HG03196 (cell line): ENCODE measurements around the gene ACSM2A.
"Not testable (repeated sequence)": the region's sequence is repeated elsewhere in the genome, so short reads cannot be mapped to it uniquely, and the experiment has no call there.

Experiments used
- ATAC-seq: cut with Tn5 transposase; IDR thresholded peaks from one replicate; pipeline ENCODE4 v1.9.1; 2021; ENCODE audit not compliant: unreplicated experiment

The ACSM2A gene

DNA sequence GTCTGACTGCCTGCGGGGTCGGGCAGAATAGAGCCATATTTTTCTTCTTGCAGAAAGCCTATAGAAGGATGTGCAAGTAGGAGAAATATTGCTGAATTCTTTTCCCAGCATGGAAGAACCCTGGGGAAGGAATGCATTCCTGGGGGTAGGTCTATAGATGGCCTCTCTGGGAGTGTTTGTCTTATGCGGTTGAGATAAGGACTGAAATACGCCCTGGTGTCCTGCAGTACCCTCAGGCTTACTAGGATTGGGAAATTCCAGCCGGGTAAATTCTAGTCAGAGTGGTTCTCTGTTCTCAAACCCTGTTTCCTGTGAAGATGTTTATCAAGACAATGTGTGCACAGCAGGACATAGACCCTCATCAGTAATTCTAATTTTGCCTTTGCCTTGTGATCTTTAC is 2.3 kb downstream of the ACSM2A start:
- ATAC-seq, result not testable (repeated sequence)

DNA sequence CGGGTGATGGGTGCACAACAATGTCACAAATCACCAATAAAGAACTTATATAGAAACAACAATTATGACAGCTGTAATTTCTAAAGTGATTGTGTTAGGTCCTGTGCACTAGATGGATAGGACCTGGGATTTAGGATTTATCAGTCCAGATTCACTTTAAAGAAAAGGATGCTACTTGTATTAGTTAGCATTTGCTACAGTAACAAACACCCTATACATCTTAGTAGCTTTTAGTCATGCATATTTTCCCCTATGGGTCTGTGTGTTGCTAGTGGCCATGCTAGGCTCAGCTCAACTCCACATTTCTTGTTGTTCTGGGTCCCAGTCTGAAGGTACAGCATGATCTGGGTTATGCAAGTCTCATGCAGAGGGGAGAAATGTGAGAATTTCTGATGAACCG is 7.9 kb downstream of the ACSM2A start:
- not testable (repeated sequence) for ATAC-seq

DNA sequence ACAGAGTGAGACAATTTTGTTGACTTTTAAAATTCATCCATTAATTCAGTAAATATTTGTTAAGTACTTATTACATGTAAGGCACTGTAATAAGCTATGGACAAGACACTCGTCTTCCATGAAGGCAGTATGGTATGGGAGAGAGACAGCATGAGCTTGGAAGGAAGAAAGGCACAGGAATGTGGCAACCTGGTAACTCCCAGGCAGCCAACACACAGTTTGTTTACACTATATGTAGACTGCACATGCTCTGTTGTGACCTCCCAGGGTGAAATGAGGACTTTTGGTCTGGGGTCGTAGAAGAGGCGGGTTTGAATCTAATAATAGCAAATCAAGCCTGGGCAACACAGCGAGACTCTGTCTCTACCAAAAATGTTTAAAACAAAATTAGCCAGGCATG is 9.0 kb downstream of the ACSM2A start:
- ATAC-seq, result not testable (repeated sequence)

DNA sequence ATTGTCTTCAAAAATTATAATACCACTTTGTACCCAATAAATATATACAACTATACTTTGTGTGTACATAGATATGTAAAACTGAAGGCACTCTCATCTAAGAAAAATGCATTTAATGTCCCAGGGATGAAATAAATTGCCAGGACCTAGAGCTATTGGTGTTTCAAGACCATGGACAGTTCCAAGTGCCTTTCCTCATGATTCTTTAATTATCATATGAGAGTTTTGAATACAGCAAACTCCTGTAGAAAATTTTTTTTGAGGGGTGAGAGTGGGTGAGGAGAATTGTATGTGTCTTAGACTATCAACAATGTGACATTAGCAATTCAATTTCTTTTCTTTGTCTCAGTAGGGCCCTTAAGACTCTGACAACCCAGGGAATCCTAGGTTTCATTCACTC is 17.6 kb downstream of the ACSM2A start:
- not testable (repeated sequence) for ATAC-seq

DNA sequence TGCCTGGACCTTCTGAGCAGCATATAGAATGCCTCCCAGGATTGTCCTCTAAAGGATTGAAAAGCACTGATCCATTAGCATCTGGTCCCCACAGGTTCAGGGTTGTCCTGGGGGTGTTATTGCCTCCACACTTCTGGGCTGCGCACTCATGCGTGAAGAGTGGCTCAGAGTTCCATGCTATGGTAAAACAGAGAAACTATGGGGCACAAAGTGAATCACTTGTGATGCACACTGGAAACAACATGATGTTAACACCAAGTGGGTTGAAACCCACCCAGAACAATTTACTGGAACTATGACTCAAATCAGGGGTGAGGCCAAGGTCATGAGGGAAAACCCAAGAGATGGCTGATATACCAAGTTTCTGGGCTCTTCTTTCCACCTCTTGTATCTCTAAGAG is 18.6 kb downstream of the ACSM2A start:
- ATAC-seq, result not testable (repeated sequence)

DNA sequence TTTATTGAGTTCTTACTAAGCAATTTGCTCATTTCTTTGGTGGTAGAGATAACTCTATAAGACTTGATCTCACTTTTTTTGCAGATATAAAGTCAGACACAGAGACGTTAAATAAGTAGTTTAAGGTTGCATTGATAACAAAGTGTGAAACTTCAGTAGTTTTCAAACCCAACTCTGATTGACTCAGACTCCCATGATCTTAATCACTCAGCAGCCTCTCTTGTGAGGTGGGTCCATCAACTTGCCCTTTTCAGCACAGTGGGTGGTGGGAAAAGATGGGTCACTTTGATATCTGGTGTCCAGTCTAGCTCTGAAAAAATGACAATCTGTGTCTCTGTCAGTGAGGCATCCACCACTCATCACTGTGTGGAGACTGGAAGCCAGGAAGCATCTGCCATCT is 19.4 kb downstream of the ACSM2A start:
- not testable (repeated sequence) for ATAC-seq

DNA sequence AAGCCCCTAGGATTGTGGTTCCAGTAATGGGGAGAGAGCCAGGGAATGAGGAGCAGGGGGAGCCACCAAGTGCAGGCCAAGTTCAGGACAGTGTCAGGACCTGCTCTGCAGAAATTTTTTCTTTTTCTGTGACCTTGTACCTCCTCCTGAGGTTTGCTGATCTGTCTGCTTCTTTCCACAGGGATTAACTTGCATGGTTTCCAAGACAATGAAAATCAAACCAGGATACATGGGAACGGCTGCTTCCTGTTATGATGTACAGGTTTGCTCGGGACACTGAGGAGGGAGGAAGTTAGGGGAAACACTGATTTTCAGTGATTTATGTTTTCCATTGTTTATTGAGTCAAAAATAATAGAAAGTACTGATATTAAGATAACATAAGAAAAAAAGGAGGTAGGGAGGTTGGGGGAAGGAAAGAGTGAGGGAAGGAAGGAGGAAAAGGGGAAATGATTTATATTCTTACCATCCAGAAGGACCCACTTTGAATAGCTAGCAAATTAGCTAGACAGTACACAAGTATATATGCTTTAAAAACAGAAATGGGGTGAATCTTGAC is 25.9 kb downstream of the ACSM2A start:
- not testable (repeated sequence) for ATAC-seq

DNA sequence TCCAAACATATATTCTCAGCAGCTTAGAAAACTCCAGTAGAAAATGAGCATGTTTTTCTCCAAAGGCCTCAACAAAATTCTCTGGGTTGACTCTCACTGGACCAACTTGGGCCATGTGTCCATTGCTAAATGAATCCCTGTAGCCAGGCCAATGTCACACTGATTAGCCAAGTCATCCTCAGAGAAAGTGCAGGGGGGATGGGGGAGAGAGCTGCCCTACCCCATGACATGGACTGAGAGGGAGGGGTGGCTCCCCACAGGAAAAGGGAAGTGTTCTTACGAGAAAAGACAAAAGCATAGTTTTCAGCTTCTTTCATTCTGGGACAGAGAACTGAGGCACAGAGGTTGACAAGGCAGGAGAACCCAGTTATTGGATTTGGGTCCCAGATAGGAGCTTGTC is 32.7 kb downstream of the ACSM2A start:
- not testable (repeated sequence) for ATAC-seq

DNA sequence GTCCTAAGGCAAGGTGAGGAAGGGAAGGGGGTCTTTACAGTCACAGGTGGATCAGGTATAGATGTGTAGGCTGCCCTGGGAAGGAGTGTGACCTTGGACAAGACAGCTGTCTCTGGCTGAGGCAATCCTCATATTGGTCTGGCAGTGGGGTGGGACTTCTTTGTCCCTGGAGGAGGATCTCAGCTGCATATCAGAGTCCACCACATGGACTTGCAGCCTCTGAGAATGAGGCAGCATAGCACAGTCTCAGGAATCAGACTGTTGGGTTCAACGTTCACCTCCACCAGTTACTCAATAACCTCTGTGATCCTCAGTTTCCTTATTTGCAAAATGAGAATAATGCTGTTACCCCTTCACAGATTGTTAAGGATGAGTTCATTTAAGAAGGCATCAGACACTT is 33.4 kb downstream of the ACSM2A start:
- no peak for ATAC-seq

DNA sequence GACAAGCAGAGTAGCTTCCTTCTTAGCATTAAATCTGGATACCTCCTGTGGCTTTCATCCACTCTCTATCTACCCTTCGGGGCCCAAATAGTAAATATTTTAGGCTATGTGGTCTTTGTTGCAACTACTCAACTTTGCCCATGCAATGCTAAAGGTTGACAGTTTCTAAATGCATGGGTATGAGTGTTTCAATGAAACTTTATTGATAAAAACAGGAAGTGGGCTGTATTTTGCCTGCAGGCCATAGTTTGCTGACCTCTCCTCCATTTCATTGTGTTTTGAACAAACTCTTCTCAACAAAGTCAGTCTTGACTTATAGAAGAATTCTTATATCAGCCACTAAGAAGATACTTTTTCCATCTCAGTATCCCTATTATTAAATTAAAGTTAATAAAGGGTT is 34.1 kb downstream of the ACSM2A start:
- ATAC-seq, result no peak

DNA sequence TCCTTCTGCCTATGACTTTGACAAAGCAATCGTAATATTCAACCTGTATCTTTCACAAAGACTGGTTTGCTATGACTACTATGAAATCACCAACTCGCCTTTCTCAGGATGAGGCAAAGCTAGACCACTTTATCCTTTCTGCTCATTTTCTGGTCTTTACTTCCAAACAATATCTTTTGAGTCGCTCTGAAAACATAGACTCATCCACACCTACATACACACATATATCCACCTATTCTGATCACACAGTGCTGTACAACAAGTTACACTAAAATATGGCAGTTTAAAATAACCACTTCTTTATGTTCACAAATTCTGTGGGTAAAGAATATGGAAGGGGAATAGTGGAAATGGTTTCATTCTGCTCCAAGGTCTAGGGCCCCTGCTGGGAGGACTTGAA is 39.7 kb downstream of the ACSM2A start:
- ATAC-seq, result not testable (repeated sequence)

DNA sequence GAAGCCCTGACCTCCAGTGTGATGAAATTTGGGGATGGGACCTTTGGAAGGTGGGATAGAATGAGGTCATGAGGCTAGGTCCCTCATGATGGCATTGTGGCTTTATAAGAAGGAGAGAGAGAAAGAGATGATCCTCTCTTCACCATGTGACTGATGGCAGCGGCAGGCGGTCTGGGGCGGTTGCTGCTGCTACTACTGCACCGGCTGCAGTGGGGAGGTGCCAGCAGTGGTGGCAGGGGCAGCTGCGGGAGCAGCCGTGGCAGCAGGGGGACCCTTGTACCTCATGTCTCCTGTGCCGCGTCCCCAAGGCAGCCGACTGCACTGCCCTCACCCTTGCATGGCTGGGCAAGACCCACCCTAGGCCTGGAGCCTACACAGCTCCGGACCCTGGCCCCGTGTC is 40.1 kb downstream of the ACSM2A start:
- ATAC-seq, result not testable (repeated sequence)

DNA sequence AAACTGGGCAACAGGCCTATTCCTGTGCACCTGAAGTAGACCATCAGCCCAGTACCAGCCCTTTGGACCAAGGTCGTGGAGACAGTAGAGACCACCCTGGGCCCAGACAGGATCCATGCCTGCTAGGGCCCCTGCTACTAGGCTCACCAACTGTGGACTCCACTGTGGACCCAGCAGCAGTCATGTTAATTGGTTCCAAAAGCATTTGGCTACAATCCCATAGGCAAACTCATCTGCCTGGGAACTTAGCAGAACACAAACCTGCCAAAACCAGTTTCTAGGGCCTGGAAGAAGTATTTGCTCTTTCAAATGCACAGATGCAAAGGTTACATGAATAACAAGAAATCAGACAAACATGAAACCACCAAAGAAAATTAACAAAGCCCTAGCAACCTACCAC is 53.1 kb downstream of the ACSM2A start:
- no peak for ATAC-seq

DNA sequence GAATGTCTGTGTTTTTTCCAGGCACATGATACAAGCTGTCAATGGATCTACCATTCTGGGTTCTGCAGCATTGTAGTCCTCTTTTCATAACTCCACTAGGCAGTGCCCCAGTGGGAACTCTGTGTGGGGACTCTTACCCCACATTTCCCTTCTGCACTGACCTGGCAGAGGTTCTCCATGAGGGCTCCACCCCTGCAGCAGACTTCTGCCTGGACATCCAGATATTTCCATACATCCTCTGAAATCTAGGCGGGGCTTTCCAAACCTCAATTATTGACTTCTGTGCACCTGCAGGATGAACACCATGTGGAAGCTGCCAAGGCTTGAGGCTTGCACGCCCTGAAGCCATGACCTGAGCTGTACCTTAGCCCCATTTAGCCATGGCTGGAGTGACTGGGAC is 56.0 kb downstream of the ACSM2A start:
- no peak for ATAC-seq

DNA sequence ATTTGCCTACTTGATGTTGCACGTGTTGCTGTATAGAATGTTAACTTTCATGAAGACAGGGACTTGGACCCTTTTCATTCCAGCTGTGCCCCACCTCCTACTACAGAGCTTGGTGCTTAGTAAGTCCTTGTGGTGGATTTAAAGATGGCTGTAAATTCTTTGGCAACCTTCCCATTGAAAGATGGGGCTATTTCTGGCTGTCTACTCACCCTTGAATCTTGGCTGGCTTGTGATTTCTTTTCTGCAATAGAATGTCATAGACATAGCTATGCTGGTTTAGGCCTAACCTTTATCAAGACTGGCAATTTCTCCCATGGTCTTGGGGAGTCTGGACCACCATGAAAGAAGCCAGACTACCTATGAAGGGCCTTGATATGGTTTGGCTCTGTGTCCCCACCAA is 59.0 kb downstream of the ACSM2A start:
- no peak for ATAC-seq

DNA sequence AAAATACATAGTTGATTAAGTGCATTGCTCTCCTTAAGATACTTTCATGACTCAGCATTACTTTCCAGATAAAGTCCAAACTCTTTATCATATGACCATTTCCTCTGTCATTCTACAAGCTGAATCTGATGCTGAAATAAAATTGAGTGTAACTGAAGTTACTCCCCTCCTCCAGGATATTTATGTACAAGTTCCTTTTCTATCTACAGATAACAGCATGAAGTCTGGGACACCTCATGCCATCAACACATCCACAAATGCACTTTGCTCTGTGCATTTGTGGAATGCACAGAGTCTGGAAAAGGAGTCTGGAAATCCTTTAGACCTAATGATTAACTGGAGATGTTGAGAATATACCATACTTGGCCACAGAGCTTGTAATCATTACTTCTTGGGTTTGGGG is 64.4 kb downstream of the ACSM2A start:
- ATAC-seq, result no peak

DNA sequence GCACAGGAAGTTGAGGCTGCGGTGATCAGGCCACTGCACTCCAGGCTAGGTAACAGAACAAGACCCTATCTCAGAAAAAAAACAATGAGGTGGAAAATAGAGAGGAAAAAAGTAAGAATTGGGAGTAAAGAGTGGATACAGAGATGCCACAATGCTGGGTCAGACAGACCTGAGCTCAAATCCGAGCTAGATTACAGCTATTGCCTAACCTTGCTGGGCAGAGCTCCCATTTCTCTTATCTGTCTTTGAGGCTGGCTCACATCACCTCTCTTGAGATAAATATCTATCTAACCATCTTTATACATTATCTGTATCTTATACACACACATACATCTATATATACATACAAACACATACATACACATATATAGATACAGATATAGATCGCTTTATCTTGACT is 65.8 kb downstream of the ACSM2A start:
- no peak for ATAC-seq

DNA sequence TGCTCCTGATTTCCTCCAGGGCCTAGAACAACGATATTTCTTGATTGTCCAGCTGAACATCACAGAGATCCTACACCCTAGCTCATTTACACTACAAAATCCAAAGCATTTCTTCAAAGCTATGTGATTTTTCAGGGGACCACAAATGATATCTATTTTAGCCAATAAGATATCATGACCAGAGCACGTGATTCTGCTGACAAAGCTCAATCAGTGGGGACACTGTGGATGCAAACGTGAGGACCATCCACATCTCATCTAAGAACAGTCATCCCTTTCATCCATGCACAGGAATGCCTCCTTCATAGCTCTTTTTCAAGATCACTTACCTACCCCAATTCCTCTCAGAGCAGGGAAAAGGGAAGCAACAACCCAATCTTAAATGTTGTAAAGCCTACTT is 67.9 kb downstream of the ACSM2A start:
- ATAC-seq, result no peak

DNA sequence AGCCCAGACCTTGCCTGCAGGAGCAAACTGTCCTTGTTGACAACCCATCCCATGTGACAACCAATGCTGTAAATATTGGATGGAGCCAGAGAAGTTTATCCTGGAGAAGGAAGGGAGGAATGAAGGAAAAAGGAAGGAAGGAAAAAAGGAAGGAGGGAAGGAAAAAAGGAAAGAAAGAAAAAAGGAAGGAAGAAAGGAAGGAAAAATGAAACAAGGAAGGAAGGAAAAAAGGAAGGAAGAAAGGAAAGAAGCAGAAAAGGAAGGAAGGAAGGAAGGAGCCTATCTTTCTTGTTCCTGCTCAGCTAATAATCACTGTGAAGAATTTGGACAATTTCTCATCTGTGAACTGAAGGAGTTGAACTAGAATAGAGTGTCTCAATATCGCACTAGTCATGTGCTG is 68.8 kb downstream of the ACSM2A start:
- no peak for ATAC-seq

DNA sequence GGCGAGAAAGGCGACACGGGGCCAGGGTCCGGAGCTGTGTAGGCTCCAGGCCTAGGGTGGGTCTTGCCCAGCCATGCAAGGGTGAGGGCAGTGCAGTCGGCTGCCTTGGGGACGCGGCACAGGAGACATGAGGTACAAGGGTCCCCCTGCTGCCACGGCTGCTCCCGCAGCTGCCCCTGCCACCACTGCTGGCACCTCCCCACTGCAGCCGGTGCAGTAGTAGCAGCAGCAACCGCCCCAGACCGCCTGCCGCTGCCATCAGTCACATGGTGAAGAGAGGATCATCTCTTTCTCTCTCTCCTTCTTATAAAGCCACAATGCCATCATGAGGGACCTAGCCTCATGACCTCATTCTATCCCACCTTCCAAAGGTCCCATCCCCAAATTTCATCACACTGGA is 80.5 kb downstream of the ACSM2A start:
- ATAC-seq, result not testable (repeated sequence)

DNA sequence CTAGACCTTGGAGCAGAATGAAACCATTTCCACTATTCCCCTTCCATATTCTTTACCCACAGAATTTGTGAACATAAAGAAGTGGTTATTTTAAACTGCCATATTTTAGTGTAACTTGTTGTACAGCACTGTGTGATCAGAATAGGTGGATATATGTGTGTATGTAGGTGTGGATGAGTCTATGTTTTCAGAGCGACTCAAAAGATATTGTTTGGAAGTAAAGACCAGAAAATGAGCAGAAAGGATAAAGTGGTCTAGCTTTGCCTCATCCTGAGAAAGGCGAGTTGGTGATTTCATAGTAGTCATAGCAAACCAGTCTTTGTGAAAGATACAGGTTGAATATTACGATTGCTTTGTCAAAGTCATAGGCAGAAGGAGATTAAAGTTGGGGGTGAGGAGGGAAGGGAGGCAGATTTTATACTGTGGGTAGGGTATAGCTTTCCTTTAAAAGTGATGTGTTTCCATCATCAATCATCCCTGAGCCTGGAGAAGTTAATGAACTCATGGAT is 81.0 kb downstream of the ACSM2A start:
- ATAC-seq, result not testable (repeated sequence)

DNA sequence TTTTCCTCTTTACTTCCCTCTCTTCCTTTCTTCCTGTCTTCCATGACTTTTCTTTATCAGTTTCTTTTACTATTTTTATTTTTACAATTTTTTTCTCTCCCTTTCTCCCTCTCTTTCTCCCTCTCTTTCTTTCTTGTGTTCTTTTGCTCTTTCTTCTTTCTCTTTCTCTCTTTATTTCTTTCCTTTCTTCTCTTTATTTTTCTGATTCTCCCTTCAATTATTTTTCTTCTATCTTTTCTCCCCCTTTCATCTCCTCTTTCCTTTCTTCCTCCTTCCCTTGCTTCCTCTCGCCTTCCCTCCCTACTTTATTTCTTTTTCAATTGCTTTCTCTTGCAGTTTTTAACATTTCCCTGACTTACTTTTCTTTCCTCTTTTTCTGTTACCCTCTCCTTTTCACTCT is 85.3 kb downstream of the ACSM2A start:
- not testable (repeated sequence) for ATAC-seq
